GM21717 (cell line): ENCODE data around the gene SRGAP1.
"Not testable (repeated sequence)": the region's sequence is repeated elsewhere in the genome, so short reads cannot be mapped to it uniquely, and the experiment has no call there.

Source experiments
- ATAC-seq: cut with Tn5 transposase; IDR thresholded peaks from one replicate; pipeline ENCODE4 v1.9.1; 2021; ENCODE audit warnings: mild to moderate bottlenecking, moderate library complexity; ENCODE audit not compliant: unreplicated experiment

Gene SRGAP1

DNA sequence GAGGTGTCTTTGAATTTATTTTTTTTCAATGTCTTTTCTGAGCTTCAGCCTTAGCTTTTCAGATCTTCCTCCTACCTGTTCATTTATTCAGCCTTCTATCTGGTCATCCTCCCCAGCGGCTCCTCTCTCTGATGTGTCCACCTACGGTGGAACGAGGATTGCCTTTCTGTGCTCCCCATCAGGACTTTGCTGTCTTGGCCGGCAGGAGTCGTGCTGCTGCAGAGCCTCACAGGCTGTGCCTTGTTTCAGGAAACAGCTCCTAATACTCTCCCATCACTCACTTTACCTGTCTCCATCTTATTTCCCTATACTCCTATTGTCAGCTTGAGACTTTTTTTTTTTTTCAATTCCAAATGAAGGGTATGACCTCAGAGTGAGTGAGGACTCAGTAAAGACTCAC is 300.7 kb downstream of the SRGAP1 start:
- ATAC-seq: no peak

DNA sequence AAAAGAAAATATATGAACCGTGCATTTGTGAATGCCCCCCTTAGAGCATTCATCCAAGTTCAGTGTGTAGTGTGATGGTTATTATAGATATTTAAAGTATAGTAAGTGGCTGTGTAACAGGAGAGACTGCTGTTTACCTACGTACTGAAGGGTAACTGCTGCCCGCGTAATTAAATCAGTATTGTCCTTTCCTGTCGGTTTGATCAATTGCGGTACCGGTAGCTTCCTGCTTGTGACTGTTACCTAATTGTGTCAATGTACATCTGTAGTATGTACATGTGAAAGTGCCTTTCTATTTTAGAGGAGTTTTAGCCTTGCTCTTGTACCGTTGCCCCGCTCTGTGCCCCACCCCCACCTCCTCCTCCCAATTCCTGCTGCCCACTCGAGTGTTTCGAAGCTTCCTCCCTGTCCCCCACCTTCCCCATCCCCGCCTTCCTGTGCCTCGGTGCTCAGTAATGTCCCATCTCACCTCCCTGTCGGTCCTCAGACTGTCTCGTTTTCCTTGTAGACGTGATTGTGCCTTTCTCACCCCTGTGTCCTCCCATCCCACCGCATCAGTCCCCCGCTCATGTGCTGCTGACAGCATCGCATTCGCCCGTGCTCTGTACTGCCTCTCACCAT is 302.6 kb downstream of the SRGAP1 start:
- ATAC-seq: no peak

DNA sequence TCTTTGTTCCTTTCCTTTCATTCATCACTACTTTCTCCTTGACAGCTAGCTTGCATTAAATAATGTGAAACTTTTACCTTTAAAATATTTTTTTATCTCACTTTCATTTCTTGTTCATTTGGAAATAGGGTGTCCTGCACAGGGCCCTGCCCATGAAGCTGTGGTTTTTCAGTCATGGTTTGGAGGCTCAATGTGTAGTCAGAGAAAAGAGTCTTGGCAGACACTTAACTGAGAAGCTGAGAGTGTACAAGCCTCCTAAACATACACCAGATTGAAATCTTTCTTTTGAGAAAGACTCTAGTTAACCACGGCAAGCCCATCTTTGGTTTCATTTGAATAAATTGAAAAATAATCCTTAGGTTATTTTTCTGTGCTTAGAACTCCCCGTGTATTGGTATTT is 303.4 kb downstream of the SRGAP1 start:
- ATAC-seq: no peak

DNA sequence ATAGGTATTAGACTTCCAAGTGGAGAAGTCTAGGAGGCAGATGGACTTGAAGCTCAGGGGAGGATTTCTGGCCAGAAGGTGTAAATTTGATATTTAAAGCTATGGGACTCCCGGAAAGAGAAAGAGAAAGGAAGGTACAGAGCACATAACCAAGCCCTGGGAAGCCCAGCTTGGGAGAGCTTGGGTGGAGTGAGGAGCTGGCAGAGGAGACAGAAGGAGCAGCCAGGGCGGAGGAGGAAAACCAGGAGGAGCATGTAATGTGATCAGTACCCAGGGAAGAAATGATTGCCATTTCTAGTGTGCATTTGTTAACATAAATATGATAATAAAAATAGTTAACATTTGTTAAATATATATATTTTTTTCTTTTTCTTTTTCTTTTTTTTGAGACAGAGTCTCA is 310.2 kb downstream of the SRGAP1 start:
- no peak for ATAC-seq

DNA sequence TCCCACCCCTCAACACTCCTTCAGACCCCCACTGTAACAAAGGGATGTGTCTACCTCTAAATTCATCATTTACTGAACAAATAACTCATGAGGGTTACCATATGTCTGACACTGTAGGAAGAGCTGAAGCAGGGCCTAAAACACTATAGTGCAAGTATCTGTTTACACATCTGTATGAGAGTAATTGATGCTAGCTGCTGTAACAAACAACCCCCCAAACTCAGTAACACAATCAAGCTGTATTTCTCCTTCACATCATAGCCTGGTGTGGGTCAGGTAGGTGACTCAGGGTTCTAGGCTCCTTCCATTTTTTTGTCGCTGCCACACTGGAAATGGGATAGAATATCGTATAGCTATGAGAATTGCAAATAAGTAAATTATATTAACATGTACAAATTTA is 312.6 kb downstream of the SRGAP1 start:
- no peak for ATAC-seq

DNA sequence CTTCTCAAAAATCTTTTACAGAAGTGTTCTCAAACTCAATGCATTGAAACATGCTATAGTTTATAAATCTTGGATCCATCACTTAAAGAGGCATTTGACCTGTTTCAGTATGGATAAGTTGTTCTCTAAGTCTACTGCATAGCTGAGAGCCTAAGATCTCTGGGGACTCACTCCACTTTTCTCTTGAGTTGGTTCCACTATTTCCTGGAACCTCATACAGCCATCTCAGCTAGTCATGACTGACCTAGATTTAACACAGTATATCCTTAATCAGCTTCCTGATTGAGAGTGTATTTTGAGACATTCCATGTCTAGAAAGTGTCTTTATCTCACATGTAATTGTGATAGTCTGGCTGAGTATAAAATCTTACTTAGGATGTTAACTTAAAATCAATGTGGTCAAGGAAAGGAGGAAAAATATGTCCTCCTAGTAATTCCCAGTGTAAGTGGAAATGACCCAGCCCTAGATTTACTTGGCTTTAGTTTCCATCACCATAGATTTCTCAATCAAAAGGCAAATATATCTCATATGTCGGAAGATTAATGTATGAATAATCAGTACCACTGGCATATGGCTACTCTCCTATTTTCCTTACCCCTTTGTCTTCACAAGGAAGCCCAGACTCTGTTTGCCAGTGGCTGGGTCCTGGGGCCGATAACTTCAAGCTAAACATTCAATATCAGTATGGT is 315.7 kb downstream of the SRGAP1 start:
- ATAC-seq: no peak

DNA sequence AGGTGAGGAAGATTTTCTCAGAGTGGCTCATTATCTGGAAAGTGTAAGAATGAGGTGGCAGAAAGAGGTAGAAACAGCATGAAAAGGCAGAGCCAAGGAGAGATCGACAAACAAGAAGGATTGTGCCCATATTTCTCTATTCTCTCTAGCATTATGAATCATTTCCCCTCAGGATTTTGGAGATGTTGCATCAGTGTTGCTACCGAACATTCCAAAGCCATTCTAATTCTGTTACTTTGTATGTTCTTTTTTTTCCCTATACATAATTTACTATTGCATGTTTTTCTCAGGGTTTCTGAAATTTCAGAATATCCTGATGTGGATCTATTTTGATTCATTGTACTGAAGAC is 316.2 kb downstream of the SRGAP1 start:
- no peak for ATAC-seq

DNA sequence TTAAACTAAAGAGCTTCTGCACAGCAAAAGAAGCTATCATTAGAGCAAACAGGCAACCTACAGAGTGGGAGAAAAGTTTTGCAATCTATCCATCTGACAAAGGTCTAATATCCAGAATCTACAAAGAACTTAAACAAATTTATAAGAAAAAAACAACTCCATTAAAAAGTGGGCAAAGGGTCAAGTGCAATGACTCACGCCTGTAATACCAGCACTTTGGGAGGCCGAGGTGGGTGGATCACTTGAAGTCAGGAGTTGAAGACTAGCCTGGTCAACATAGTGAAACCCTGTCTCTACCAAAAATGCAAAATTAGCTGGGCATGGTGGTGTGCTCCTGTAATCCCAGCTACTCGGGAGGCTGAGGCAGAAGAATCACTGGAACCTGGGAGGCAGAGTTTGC is 322.1 kb downstream of the SRGAP1 start:
- not testable (repeated sequence) for ATAC-seq

DNA sequence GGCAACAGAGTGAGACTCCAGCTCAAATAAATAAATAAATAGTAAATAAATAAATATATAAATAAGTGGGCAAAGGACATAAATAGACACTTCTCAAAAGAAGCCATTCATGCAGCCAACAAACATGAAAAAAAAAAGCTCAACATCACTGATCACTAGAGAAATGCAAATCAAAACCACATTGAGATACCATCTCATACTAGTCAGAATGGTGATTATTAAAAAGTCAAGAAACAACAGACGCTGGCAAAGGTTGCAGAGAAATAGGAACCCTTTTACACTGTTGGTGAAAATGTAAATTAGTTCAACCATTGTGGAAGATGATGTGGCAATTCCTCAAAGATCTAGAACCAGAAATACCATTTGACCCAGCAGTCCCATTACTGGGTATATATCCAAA is 322.5 kb downstream of the SRGAP1 start:
- ATAC-seq: not testable (repeated sequence)

DNA sequence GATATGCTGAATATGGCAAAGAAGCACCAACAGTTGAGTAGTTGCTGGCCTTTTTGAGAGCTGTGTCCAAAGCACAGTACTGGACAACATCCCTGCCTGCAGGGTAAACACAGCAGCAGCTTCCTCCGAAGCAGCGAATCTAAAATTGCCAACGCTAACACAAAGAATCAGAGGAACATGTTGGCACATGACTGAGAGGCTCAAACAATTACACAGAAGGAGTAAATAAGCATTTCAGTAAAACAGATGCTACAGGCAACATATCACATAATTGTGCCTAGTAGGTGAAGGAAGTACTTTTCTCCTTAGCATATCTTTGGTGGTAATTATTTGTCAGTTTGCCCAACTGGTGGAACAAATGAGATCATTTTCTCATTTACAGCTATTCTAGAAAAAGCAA is 325.5 kb downstream of the SRGAP1 start:
- ATAC-seq: no peak

DNA sequence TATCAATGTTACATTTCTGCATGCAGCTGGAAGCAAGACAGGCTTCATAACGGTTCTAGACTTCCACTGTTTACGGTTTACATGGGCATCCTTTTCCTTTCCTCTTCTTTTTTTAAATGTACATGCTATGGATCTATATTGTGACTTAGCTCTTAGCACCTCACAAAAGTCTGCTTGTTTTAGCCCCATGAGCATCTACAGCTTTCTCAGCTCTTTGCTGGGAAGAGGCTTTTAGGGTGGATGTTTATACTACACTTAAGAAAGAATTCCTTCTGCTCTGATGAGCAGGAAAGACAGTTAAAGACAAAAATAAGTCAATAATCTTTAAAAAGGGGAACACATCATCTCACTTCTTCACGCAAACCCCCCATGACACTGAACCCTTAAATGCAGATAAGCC is 326.2 kb downstream of the SRGAP1 start:
- ATAC-seq: no peak

DNA sequence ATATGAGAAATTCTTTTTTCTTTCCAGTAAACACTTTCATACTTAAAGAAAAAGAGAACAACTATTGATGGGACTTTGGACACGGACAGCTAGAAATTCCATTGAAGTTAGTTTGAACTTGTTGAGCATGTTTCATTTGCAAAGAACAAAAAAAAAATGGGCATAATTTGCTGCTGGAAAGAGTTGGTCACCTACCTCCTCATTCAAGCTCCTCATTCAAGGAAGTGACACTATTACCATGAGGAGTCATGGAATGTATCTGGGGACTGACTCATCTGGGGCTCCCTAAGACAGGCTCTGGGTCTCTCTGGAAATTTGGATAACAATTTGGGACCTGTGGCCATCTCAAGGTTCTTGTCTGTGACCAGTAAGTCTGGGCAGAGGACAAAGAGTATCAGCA is 327.2 kb downstream of the SRGAP1 start:
- ATAC-seq: no peak

DNA sequence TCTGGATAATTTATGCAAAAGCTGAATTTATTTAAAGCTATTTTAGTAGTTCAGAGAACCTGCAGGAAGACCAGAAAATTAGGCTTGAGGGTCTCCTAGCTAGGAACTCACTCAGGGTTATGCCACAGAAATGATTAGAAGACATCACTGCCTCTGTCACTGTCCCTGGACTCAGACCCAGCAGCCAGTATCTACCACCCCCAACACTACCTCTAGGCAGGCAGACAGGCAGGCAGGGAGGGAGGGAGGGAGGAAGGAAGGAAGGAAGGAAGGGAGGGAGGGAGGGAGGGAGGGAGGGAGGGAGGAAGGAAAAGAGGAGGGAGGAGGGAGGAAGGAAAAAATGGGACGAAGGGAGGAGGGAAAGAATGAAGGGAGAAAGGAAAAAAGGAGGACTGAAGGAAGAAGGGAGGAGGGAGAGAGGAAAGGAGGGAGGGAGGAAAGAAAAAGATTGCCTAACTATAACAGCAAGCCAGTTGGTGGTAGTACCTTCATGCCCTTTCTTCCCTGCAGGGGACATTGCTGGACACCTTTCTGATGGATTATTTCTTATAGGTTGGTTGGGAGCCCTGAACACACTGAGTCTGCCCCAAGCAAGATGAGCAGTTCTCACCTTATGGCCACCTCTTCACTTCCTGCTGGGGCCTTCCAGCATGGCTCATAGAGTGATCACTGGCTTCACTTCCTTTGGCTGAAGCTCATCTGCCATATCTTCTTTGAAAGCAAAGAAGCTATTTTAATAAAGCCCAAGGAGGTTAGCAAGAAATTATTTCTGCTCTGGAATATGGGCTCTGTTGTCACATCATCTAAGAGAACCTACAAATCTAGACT is 327.9 kb downstream of the SRGAP1 start:
- ATAC-seq: no peak

DNA sequence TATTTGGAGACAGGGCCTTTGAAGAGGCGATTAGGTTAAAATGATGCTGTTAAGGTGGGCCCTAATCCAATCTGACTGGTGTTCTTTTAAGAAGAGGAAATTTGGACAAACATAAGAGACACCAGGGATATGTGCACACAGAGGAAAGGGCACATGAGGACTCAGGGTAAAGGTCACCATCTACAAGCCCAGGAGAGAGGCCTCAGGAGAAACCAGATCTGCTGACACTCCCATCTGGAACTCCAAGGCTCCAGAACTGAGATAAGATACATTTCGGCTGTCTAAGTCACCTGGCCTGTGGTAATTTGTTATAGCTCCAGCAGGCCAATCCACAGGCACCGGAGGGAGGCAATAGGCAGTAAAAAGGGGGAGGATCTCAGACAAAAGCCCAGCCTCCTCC is 329.0 kb downstream of the SRGAP1 start:
- no peak for ATAC-seq

DNA sequence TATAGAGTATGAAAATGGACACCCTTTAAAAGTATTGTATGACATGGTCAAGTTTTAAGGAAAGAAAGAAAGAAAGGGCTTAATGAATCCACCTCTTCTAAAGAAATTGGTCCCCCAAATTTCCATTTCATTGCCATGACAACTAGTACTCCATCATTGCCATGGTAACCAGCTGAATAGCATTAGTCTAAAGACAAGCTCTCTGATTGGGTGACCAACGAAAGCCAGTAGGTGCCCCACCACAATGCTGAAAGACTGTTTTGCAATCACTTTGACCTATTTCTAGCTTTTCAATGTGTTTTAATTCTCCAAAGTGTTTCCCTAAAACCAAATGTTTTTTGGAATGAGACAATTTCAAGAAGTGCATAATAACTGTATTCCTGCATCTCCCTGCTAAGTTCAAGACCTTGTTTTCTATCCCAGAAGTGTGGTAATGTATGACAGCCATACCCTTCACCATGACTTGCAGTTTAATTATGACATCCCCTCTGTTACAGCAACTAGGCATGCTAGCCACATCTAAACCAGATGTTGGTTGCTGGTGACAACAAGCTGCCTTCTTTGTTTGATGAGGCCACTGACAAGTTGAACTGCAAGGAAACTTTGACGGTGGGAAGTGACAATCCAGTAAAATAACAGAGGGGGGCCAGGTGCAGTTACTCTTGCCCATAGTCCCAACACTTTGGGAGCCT is 330.9 kb downstream of the SRGAP1 start:
- ATAC-seq: no peak

DNA sequence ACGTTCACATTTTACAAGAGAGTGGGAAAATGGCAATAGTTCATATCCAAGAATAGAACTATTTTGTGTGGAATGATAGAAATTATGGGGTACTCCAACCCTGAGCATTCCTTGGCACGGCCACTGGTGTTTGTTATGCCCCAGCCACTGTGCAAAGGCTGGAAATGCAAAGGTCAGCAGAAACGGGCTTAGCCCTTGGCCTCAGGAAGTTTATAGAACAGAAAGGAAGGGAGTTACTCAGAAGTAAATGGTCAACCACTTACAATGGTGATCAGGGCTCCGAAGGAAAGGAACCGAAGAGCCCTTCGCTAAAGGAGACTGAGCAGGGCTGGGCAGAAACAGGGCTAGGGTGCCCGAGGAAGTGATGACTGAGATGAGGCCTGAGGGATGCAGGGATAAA is 332.5 kb downstream of the SRGAP1 start:
- ATAC-seq: no peak

DNA sequence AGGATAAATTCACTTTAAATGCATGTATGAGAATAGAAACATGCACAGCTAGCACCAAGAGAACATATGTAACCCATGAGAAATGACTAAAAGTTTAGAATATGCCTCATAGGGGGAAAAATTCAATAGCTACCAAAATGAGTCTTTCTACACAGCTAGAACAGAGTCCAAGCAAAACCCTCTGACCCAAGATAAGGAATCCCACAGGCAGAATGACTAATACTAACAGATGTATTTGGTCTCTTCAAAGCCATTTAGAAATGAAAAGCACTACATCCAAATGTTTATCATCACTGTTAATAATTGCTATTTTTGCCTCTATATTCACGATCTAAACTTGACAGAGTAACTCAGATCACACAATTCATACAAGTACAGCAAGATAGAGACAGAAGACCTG is 333.6 kb downstream of the SRGAP1 start:
- no peak for ATAC-seq

DNA sequence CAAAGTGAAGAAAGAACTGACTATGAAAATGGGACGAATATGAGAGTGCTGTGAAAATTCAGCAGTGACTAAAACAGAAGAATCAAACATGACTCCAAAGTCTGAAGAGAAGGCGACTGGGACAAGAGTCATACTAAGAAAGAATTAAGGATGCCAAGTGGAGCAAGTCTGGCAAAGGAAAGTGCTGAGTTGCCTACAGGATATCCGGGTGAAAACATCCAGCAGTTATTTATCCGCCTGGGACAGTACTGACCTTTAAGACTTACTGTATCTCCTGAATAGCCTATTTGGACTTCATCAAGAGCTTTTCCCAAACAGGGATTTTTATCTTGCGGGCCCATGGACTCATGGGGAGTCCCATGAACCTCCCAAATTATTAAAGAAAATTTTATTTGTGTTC is 336.5 kb downstream of the SRGAP1 start:
- no peak for ATAC-seq

DNA sequence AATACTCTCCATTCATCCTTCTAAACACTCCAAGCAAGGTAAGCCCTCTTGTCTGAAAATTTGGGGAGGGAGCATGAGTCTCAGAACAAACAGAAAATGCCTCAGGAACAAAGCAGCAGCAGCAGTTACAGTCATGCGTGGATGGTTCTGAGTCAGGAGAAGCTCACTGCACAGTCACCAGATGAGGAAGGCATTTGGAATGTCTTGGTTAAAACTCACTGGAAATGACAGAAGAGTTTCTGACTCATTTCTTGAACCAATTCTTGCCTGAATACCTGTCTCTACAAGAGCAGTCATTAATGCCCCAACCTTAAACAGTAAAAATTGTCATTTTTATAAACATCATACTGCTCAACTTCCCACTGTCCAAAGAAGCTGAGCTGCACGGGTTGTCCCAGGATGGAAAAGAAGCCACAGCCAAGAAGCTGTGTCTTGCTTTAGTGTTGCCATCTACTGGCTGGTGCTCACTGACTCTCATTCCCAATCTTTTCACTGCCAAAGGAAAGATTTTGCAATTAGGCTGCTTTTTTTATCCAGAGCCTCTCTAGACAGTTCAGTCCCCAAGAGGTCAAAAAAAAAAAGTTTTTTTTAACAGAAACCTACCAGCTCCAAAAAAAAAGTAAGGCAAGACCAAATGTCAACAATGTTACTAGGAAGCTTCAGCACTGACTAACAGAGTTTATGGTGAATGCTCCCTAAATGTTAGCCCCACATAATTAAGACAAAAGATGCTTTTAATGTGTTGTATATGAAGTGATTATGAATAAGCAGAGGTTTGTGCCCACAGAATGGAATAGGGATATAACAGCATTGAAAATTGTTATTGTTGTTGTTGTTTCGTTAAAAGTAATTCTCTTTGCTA is 337.2 kb downstream of the SRGAP1 start:
- no peak for ATAC-seq

DNA sequence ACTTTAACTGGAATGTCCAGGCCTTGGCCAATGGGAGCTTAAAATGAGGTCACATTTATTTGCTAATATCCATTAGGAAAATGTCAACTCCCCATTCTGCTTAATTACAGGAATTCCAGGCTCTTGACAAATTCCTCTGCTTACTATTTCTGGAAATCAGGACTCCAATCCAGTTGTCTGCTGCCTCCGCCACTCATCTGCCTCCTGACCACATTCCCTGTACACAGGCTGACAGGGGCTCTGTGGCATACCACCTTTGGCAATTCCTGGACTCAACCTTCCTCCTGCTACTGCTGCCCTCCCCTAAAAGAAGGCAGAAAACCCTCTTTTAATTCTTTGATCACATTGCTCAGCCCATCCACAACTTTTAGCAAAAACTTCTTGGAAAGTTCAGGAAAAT is 339.7 kb downstream of the SRGAP1 start:
- no peak for ATAC-seq

DNA sequence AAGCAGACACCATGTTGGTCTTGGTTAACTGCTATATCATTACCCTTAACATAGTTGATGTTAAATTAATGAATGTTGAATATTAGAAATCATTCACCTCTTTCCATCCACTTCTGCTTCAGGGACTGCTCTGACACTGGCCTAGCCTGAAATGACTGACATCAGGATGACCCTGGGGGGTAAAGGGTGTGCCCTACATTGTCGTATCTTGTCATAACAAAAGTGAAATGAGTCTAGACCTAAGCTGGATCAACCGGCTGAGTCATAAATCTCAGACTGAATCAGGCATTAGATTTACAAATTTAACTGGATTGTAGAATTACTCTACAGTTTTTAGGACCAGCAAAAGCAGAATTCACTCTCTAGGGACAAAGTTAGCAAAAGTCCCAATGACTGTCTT is 342.3 kb downstream of the SRGAP1 start:
- peak; percentile 88 for ATAC-seq
